Lower lobe of right lung (tissue), 2 donors: Measurements from ENCODE around the gene TJP2. TPM values are rescaled to one million over a fixed set of nuclear protein-coding genes. Genes with fewer than 3 reads are reported as not detected.
"Not testable (repeated sequence)": the region's sequence is repeated elsewhere in the genome, so short reads cannot be mapped to it uniquely, and the experiment has no call there.

Experiments used
- ATAC-seq, 2 donors: fragments of 200-7000 bp; cut with Tn5 transposase; one replicate each; pipeline ENCODE4 v1.9.1; 2020 to 2022; ENCODE audit warnings: mild to moderate bottlenecking in 2 of 2, moderate library complexity in 2 of 2
- DNase-seq: peaks from one replicate; pipeline ENCODE4 v3.0.0-alpha.2; 2020
- H3K27ac ChIP-seq: fragments of 200-600 bp; one replicate; pipeline ENCODE4 v1.8.0; 2022
- H3K27me3 ChIP-seq: fragments of 200-600 bp; one replicate; pipeline ENCODE4 v1.8.0; 2022; ENCODE audit warnings: low read depth
- H3K36me3 ChIP-seq: fragments of 200-600 bp; one replicate; pipeline ENCODE4 v1.8.0; 2022; ENCODE audit warnings: mild to moderate bottlenecking
- H3K4me1 ChIP-seq: fragments of 200-600 bp; one replicate; pipeline ENCODE4 v1.8.0; 2022
- H3K4me3 ChIP-seq: fragments of 200-600 bp; one replicate; pipeline ENCODE4 v1.8.0; 2022; ENCODE audit warnings: mild to moderate bottlenecking
- H3K9me3 ChIP-seq: fragments of 200-600 bp; one replicate; pipeline ENCODE4 v1.8.0; 2022
- CTCF ChIP-seq: fragments of 200-600 bp; IDR thresholded peaks from one replicate; pipeline ENCODE4 v1.8.0; 2022; ENCODE audit warnings: antibody characterized with exemption, mild to moderate bottlenecking
- intact Hi-C: fragments of 100-400 bp; cut with DNase I; formaldehyde crosslinking; loops from one replicate; pipeline ENCODE4 v1.11.0; 2022
- total RNA-seq: library from RNA; stranded (reverse); fragmentation: NEBNext Ultra II Directional; extraction: Animal tissue kit (Norgen Biotek cat#: 25700); gene quantifications from one replicate; pipeline ENCODE4 v1.2.1, GENCODE V29; 2021
- donor health status: DM: no; HTN: yes; CAD: no; lungs with severe emphysema.

TJP2 gene
- total RNA-seq, 1 donor from 2014 or later, result 124 TPM

- Histone ChIP-seq H3K9me3 (no peaks in the 10 kb centered on the region), H3K4me1 (peaks cover 3% of the 10 kb centered on the region), H3K27me3 (no peaks in the 10 kb centered on the region), H3K4me3 (no peak overlapping the region), H3K27ac (no peak overlapping the region), H3K36me3 (no peaks in the 10 kb centered on the region)
- TF ChIP-seq CTCF, result no peak
- intact Hi-C loops, result no loop called here
- peak; percentile 34 to 57 for ATAC-seq
- DNase-seq, result no peak
Observed at GRCh38 chr9:69297300-69297980, 123.4 kb downstream of the TJP2 start.

- intact Hi-C loops, result no loop called here
- Histone ChIP-seq H3K4me1 (peaks cover 3% of the 10 kb centered on the region), H3K9me3 (no peaks in the 10 kb centered on the region), H3K4me3 (no peak overlapping the region), H3K27ac (no peak overlapping the region), H3K27me3 (no peaks in the 10 kb centered on the region), H3K36me3 (no peaks in the 10 kb centered on the region)
- ATAC-seq (no peak), DNase-seq (no peak)
- no peak for TF ChIP-seq CTCF
Observed at GRCh38 chr9:69299315-69299714, 125.2 kb downstream of the TJP2 start.

GRCh38 chr9:69299826-69300225 lies 125.7 kb downstream of the TJP2 start:
- intact Hi-C loops, result no loop called here
- H3K27ac ChIP-seq, result no peak overlapping the region

GRCh38 chr9:69303331-69303730 lies 129.3 kb downstream of the TJP2 start:
- no peak overlapping the region for H3K4me3 ChIP-seq
- peaks cover 8% of the 10 kb centered on the region for H3K4me1 ChIP-seq
- DNase-seq, result no peak
- no peaks in the 10 kb centered on the region for H3K9me3 ChIP-seq
- no peaks in the 10 kb centered on the region for H3K27me3 ChIP-seq
- H3K36me3 ChIP-seq, result no peaks in the 10 kb centered on the region
- no peak for ATAC-seq
- no peak overlapping the region for H3K27ac ChIP-seq
- TF ChIP-seq CTCF, result no peak
- intact Hi-C loops, result no loop called here

More at GRCh38 chr9:69299826-69300225, 125.7 kb downstream of the TJP2 start:
- no peaks in the 10 kb centered on the region for H3K27me3 ChIP-seq
- H3K4me1 ChIP-seq, result peaks cover 3% of the 10 kb centered on the region
- TF ChIP-seq CTCF, result no peak
- no peaks in the 10 kb centered on the region for H3K9me3 ChIP-seq
- DNase-seq (no peak), ATAC-seq (no peak)
- no peaks in the 10 kb centered on the region for H3K36me3 ChIP-seq
- H3K4me3 ChIP-seq, result no peak overlapping the region

GRCh38 chr9:69306895-69307445 lies 132.9 kb downstream of the TJP2 start:
- H3K4me3 ChIP-seq, H3K9me3 ChIP-seq, H3K27me3 ChIP-seq, ATAC-seq, intact Hi-C loops, H3K36me3 ChIP-seq, DNase-seq: not testable (repeated sequence)
- Histone ChIP-seq H3K4me1 (peaks cover 12% of the 10 kb centered on the region), H3K27ac (peak overlapping the region; percentile 38)

- H3K27ac ChIP-seq, result peak overlapping the region; percentile 38
- ATAC-seq, result peak; percentile 93 to 96
Observed at GRCh38 chr9:69307446-69308205, 133.5 kb downstream of the TJP2 start.

More at GRCh38 chr9:69307446-69308205, 133.5 kb downstream of the TJP2 start:
- Histone ChIP-seq H3K4me3 (no peak overlapping the region), H3K27me3 (no peaks in the 10 kb centered on the region), H3K9me3 (peaks cover 3% of the 10 kb centered on the region), H3K4me1 (peaks cover 12% of the 10 kb centered on the region), H3K36me3 (no peaks in the 10 kb centered on the region)
- no peak for TF ChIP-seq CTCF
- DNase-seq, result no peak
- intact Hi-C loops, result no loop called here
